M059J (cell line): ENCODE measurements around the gene POM121C. TPM values are rescaled to one million over a fixed set of nuclear protein-coding genes. Genes with fewer than 3 reads are reported as not detected.
"Not testable (repeated sequence)": the region's sequence is repeated elsewhere in the genome, so short reads cannot be mapped to it uniquely, and the experiment has no call there.

Experiments used
- DNase-seq: peaks from one replicate; pipeline ENCODE4 v3.0.0-alpha.2; 2012; ENCODE audit warnings: low read depth
- total RNA-seq: library from RNA; depleted of rRNA; stranded (reverse); fragments of >200 nt; shearing (Covaris generic); gene quantifications from 2 replicates; pipeline ENCODE4 v1.2.3, GENCODE V29; 2014

Gene POM121C
- total RNA-seq, 1 experiment from 2014 or later: 13.6 TPM

DNA sequence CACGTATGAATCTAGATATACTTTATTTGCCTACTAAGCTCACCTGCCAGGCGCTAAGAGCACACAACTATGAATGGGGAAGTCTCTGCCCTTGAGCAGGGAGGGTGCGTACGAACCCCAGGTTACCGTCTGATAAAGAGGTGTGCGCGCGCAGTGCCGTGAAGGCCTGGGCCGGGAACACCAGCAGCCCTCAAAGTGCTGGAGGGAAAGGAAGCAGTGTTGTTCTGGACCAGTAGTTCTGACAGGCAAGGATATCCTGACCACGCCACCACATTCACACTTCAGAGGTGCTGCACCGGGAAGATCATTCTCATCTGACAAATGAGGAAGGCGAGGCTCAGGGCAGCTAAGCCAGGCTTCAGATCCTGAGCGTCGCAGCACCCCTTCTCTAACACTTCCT lies 62.6 kb downstream of the POM121C start:
- DNase-seq: not testable (repeated sequence)

DNA sequence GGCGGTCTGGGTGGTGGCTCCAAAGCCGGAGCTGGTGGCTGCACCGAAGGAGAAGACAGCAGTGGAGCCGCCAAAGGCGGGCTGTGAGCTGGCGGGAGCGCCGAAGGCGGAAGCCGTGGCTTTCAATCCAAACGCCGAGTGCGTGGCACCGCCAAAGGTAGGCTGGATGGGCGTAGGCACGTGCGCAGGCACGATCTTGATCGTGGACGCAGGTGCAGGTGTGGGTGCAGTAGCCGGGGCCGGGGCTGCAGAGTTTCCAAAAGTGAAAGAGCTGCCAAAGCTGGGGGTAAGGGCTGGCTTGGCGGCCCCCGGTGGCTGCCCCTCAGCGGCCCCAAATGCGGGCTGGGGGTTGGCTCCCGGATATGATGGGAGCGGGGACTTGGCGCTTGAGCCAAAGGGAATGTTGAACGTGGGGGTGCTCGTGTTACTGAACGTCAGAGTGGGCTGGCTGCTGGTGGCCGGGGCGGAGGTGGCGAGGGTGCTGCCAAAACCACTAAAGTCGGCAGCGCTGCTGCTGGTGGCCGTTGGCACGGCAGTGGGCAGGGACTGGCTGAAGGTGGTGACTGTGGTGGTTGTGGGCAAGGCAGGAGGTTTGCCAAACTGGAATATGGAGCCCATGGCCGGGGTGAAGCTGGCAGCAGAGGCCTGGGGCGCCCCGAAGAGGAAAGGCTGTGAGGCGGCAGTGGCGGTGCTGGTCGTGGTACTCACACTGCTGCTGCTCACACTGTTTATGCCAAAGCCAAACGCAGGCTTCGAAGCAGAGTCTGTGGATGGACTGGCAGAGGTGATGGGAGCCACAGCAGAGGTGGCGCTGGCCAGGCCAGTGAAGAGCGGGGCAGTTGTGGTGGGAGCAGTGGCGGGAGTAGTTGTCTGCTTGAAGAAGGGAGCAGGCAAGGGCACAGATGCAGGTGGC lies 64.0 kb downstream of the POM121C start:
- DNase-seq: not testable (repeated sequence)

DNA sequence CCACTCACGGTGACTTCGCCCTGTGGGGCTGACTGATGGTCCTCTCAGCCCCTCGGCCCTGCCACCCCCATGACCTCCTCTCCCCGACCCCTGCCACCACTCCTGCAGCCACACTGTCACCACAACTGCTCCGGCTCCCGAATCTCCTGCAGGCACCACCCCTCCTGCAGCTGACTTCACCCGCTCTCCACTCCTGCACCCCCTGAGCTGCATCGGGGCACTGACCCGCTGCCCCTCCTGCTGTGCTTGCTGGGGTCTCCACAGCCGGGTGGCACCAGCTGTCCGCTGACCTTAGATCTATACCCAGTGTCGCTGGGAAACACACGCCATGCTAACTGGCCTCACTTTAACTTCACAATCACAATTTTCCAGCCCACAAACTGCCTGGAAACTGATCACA lies 65.9 kb downstream of the POM121C start:
- DNase-seq: not testable (repeated sequence)

DNA sequence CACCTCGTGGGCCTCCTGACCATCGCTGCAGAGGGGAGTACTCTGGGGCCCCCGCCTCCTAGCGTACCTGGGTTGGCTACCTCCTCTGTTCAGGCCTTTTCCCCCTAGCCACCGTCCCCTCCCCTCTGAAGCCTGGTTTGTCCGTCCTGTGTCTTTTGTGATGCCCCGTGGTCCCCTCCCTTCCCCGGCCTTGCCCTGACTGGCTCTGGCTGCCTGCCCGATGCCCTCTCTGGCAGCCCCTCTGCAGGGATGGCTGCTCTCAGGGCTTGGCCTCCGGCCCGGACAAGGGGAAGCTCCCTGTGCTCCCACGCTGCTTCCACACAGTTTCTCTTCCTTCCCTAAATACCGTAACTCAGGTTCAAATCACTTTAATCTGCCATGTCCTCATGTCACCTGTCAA lies 66.4 kb downstream of the POM121C start:
- DNase-seq: not testable (repeated sequence)

GRCh38 chr7:75419210-75419609 lies 66.9 kb downstream of the POM121C start:
- not testable (repeated sequence) for DNase-seq

DNA sequence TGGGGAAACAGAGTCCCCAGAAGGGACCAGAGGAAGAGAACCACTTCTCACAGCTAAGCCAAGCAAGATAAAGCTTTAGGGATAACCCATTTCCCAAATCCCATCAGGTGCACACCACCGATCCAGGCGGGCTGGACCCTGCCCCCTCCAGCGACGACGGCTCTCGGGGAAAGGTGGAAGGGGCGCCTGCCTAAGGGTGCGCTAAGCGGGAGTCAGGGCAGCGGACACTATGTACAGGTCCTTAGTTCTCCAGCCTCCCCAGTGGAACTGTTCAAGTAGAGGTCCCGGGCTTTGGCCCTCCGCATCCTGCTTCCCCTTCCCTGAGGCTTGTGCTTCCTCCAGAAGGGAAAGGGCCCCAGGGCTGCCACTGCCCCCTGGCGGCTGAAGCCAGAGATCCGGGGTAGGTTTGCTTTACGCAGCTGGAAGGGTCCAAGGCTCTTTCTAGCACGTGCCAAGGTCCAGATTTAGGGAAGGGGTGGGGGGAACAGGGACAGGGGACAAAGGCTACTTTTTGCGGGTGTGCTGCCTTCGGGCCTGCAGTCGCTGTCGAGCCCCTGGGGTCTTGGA lies 67.7 kb downstream of the POM121C start:
- DNase-seq: not testable (repeated sequence)

DNA sequence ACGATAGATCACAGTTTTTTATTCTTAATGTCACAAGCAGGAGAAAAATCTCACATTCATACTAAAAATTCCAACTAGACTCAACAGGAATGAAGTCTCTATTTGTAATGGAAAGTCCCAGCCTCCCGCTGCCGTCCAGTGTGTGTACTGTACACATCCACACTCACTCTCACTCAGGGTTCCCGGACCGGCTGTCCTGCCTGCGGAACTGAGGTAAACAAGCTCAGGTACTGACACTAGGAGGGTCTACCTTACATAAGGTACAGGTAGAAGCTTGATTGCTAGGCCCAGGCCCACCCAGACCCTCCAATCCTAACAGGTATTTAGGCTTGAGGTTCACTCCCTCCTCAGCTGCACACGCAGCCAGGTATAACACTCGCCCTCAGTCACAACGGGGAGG lies 69.3 kb downstream of the POM121C start:
- not testable (repeated sequence) for DNase-seq

DNA sequence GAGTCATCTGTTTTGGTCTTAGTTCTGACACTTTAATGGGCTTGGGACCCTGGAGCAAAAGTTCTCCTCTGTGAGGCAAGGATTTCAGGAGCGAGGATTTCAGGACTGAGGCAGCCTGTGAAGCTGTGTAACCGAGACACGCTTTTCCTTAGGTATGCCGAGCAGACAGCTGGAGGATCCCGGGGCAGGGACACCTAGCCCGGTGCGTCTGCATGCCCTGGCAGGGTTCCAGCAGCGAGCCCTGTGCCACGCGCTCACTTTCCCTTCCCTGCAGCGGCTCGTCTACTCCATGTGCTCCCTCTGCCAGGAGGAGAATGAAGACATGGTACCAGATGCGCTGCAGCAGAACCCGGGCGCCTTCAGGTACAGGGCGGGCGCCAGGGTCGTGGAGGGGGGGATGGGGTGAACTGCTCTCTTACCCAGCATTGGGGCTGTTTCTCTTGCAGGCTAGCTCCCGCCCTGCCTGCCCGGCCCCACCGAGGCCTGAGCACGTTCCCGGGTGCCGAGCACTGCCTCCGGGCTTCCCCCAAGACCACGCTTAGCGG lies 70.2 kb downstream of the POM121C start:
- not testable (repeated sequence) for DNase-seq

DNA sequence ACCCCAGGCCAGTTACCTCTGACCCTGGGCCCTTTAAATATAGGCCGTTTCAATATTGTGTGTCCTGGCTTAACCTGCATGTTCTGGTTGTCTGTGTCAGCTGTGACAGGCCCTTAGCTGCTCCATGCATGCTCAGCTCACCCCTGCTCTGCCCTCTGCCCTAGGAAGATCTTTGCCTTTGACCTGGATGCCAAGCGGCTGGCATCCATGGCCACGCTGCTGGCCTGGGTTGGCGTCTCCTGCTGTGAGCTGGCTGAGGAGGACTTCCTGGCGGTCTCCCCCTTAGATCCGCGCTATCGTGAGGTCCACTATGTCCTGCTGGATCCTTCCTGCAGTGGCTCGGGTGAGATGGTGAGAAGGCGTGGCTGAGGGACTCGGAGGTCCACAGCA lies 70.7 kb downstream of the POM121C start:
- DNase-seq: not testable (repeated sequence)

GRCh38 chr7:75414708-75415427 lies 71.2 kb downstream of the POM121C start:
- DNase-seq: peak; percentile 40

DNA sequence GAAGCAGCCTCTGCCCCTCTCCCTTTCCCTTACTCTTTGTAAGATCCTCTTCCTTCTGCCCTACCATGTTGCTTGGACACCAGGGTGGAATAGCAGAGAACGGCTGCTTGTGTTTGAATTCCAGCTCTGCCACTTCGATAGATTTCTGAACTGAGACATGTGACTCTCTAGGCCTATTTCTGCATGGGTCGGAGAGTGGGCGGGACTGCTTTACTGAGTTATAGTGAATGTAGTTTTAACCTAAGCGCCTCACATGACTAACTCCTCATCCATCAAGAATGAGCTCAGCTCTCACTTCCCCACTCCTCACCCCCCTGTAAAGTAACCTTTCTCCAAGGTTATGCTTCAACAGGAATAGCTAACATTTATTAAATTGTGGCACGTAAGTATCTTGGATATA lies 71.9 kb downstream of the POM121C start:
- DNase-seq: not testable (repeated sequence)

DNA sequence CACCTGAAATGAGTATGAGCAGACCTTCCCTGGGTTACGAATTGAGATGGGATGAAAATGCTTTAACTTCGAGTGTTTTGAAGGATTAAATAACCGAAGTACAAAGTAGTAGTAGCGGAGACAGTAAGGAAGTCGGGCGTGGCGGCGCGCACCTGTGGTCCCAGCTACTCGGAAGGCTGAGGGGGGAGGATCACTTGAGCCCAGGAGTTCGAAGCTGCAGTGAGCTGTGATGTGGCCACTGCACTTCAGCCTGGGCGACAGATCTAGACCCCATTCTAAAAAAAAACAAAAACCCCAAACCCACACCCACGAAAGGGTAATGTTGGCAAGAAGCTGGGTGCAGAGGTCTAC lies 75.3 kb downstream of the POM121C start:
- DNase-seq: not testable (repeated sequence)

DNA sequence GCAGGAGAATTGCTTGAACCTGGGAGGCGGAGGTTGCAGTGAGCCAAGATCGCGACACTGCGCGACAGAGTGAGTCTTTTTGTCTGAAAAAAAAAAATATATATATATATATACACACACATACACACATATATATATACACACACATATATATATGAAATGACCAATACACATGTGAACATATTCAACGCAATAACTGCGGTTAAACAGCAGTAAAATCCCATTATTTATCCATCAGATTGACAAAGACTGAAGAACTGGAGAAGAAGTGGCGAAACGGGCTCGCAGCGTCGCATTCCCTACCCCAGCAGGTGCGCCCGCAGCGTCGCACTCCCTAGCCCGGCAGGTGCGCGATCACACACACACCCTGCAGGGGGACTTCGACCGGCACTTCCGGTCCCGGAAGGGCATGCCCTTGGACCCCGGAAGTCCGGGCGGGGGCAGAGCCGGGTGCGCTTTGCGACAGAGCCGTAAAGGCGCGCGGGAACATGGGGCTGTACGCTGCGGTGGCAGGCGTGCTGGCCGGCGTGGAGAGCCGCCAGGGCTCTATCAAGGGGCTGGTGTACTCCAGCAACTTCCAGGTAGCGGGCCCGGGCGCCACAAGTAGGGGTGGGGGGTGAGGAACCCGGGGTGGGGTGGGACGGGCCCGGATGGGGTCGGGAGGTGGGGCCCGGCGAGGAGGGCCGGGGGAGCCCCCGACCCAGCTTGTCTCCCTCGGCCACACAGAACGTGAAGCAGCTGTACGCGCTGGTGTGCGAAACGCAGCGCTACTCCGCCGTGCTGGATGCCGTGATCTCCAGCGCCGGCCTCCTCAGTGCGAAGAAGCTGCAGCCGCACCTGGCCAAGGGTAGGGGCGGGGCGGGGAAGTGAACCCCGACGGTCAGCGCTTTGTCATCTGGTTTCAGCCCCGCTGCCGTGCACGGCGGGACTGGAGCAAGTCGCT lies 75.9 kb downstream of the POM121C start:
- not testable (repeated sequence) for DNase-seq

GRCh38 chr7:75404663-75405062 lies 81.4 kb downstream of the POM121C start:
- not testable (repeated sequence) for DNase-seq

- not testable (repeated sequence) for DNase-seq
Observed at GRCh38 chr7:75403455-75404443, 82.3 kb downstream of the POM121C start.

GRCh38 chr7:75400575-75400974 lies 85.5 kb downstream of the POM121C start:
- DNase-seq: not testable (repeated sequence)

- not testable (repeated sequence) for DNase-seq
Observed at GRCh38 chr7:75398771-75399700, 87.1 kb downstream of the POM121C start.

- DNase-seq: not testable (repeated sequence)
Observed at GRCh38 chr7:75397865-75398264, 88.2 kb downstream of the POM121C start.

DNA sequence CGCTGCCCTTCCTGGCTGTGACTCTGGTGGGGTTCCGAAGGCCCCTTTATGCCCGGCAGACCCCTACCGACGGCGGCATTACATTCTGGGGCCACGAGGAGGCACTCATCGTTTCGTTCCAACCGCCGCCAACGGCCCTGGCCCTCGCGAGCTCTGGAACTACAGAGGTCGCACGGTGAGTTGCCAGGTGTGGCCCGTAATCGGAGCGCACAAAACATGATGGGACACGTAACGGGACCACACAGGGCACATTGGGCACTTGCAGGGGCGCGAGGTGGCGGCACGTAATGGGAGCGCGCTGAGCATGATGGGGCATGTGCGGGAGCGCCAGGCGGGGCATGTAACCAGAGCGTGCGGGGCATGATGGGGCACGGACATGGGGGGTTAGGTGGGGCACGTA lies 90.8 kb downstream of the POM121C start, which contains the start of gene TRIM73:
Gene TRIM73, plus strand, starts transcription at position 301 of the 400 bp plus-strand sequence. CDS start 3,305 bp downstream, outside the sequence.
- not testable (repeated sequence) for DNase-seq
